Central memory CD4-positive, alpha-beta T cell (primary cell): ENCODE data around the gene CTNNBIP1.
A peak's percentile ranks its signal among the peaks of the same experiment; 100 is the strongest.
"Not testable (repeated sequence)": the region's sequence is repeated elsewhere in the genome, so short reads cannot be mapped to it uniquely, and the experiment has no call there.

Source experiments
- DNase-seq: peaks from one replicate; pipeline ENCODE4 v3.0.0; 2022
- total RNA-seq, 3 experiments: gene quantifications; one replicate each; lab custom pipeline; 2026; lab: John Stamatoyannopoulos, UW

The CTNNBIP1 gene, protein sequence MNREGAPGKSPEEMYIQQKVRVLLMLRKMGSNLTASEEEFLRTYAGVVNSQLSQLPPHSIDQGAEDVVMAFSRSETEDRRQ
- total RNA-seq = 3.3 to 12.7 (median 7.1) reads per million in 3 experiments

DNA sequence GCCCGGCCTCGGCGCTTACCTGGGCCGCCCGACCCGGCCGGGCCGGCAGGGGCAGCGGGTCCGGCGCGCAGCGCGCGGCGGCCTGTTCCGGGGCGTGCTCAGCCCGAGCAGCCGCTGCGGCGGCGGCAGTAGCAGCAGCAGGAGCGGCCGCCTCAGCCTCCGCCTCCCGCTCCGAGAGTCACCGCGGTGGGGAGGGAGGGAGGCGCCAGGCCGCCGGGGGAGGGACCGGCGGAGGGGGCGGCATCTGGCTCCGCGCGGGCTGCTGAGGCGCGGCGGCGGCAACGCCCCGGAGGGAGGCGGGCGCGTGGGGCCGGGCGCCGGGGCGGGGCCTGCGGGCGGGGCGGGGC lies at the start of gene CTNNBIP1:
CTNNBIP1 (minus strand) TSS at position 194 of the 347 bp plus-strand sequence. CDS start 38,205 bp downstream, outside the sequence.
- no peak for DNase-seq

DNA sequence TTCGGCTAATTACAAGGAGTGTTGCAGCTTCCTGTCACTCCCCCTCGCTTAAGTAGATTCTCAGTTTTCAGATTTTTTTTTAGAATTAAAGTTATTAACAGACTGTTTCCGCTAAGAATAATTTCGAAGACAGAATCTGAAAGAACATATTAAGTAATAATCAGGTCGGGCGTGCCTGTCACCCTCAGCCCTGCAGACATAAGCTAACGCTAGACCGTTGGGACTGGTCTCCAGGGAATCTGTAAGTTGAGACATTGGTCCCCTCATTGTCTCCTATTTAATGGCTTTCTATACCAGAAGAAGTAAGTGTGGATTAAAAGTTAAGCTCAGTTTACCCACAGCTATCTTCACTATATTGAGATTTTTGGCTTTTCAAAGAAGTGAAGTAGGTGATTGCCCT lies 47.7 kb upstream of the CTNNBIP1 start:
- DNase-seq = no peak

DNA sequence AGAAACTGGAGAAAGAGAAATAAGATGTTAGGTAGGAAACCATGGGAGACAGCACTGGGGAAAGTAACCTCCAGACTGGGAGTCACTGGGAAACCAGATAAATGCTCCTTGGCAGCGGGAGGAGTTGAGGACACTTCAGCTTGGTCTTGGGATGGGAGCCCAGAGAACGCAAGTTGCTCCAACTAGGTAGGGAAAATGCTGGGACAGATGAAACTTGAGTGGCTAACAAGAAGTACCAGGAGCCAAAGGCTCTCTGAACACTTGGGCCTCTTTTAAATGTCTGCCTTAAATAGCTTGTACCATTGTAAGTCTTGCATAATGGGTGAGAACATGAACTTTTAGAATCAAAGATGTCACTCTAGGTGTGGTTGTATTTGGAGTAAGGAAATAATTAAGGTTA lies 36.2 kb upstream of the CTNNBIP1 start:
- no peak for DNase-seq

DNA sequence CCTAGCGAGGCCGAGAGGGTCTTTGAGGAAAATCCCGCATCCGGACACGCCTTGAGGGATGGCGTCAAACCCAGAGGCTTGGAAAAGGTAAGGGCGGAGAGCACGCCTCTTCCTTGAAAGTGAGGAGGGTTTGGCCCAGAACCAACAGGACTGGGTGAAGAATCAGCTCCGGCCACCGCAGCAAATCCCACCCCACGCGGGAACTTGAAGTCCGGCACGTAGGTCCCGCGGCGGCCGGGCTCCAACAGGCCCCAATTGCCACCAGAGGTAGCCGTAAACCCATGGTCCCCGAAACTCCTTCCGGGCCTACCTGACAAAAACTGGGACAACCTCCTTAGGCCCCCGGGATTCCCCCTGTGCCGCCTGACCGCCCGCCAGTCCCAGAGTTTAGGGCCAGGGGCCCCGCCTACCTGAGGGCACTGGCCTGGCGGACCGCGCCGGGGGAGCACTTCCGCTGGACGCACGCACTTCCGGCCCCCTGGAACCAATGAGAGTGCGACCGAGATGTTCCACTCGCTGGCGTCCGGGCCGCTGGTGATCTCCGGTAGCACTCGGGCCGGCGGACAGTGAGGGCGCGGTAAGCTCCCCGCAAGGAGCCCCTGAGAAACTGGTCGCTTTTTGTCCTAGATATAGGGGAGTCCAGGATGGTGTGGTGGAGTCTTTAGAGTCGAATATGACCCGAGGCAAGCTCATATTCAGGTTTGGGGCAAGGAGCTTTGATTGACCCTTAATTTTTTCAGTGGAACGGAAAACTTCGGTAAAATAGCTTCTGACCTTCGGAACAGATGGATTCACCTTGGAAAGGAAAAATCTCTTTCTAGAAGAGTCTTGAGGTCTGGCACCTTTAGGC lies 33.1 kb upstream of the CTNNBIP1 start, which contains the start of the genes LZIC and NMNAT1:
LZIC (minus strand) TSS at position 453 of the 850 bp plus-strand sequence. CDS start 6,772 bp downstream, outside the sequence.
NMNAT1 (plus strand) TSS at position 537 of the 850 bp plus-strand sequence. CDS start 28,599 bp downstream, outside the sequence.
- peak; percentile 79 for DNase-seq

DNA sequence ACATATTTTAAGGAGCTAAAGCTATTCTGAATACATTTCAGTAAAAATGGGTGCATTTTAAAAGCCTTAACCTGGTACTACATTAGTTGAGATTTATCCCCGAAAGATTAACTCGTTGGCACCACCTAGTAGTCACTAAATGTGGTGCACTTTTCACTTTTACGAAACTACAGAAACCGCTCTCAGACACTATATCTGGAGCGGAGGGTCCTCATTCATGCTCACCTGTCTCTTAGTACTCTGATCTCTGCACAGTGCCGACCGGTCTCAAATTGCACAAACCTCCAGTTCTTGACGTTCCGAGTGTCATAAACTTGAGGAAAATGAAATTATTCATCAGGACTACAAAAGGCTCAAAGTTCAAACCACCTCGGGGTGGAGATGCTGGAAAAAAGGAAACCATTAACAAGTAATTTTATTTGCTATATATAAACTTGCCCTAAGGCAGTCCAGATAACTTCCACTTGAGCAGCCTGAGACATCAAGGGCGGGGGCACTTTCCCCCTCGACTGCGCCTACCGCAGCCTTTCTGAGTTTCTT lies 32.4 kb upstream of the CTNNBIP1 start:
- DNase-seq = peak; percentile 19

DNA sequence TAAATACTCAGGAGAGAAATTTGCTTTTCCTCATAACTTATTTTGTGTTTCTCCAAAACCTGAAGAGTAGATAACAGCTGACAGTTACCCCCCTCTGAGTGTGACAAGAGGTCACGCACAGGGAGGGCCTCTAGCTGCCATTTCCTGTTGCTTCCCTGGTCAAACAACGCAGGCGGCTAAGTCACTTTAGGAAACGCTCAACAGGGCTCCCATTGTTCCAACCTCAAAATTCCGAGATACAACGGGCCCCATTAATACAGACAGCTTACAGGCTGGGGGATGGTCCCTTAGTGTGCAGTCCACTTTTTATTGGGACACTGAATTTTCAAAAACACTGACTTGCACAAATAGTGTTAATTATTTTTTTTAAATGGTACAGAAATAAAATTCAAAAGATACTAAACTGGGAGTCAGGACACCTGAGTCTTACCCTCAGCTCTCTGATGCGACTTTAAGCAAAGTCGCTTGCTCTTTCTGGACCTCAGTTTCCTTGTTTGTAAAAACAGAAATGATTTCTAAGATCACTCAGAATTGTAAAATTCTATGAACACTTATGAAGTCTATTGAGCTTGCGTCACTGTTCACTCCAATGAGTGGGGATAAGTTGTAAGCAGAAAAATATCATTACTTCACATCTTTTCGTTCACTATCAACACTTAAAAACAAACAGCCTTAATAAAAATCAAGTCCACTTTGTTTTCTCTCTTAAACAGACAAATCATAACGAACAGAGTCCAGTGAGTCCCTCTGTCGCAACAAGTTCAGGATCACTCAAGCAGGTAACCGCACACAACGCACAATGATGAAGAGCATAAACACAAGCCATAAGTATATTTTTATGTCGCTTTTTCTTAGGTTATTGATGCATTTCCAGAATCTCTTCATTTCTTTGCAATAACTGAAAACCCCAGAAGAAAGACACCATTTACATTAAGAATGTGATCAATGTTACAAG lies 19.6 kb upstream of the CTNNBIP1 start:
- DNase-seq = no peak

DNA sequence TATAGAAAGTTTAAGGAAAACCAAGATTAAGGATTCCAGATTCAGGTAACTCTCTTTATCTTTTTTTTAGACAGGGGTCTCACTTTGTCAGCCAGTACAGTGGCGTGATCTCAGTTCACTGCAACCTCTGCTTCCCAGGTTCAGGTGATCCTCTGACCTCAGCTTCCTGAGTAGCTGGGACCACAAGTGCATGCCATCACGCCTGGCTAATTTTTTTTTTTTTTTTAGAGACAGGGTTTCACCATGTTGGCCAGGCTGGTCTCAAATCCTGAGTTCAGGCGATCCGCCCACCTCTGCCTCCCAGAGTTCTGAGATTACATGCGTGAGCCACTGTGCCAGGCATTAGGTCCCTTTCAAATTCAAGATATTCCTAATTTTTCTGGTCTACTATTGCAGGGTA lies 17.2 kb upstream of the CTNNBIP1 start:
- no peak for DNase-seq

DNA sequence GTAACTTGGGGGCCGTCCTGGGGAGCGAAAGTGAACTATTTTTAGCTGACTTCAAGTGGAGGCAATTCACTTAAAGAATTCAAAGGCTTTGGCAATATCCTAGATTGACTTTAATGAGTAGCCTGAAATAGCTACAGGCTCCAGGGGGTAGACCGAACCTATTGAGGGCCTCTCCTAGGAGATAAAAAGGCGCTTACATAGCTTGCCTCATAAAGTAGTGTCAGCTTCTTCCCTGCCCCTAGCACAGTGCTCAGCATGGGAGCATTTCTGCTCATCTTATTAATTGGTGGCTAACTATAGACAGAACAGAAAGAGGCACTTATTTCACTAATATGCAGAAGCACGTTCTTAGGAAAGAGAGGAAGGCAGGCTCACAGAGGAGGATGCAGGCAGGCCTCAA lies 12.3 kb upstream of the CTNNBIP1 start:
- no peak for DNase-seq

DNA sequence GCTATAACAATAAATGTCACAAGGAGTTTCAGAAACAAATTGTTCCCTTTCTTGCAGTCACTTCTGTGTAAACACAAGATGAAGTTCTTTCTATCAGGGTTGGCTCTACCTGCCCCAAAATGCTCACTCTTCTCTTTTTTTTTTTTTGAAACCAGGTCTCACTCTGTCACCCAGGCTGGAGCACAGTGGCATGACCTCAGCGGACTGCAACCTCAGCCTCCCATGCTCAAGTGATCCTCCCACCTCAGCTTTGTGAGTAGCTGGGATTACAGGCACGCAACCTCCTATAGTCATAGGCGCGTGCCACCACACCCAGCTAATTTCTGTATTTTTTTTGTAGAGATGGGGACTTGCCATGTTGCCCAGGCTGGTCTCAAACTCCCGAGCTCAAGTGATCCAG lies 10.5 kb upstream of the CTNNBIP1 start:
- DNase-seq = no peak

DNA sequence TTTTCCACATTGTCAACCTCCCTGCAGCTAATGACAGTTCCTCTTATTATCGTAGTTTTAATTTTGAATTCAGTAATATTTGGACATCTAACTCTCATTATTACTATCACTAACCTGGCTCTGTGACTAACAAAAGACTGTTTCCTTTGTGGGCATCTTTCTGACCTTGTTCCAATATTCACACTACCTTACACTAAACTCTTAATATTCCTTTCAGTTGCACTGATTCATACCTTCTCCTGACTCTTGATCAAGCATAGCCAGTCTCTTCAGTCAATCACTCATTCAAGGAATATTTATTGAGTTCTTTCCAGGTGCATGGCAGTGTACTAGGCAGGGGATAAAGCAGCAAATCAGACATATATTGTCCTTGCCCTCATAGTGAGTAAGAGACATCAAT lies 7.8 kb upstream of the CTNNBIP1 start:
- no peak for DNase-seq

DNA sequence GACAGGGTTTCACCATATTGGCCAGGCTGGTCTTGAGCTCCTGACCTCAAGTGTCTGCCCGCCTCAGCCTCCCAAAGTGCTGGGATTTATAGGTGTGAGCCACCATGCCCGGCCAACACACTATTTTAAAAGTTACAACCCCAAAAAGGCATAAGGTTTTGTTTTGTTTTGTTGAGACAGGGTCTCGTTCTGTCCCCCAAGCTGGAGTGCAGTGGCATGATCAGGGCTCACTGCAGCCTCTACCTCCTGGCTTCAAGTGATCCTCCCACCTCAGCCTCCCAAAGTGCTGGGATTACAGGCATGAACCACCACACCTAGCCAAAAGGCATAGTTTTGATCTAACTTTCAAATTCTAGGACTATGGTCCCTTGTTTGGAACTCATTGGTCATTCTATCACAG lies 7.4 kb upstream of the CTNNBIP1 start:
- not testable (repeated sequence) for DNase-seq

DNA sequence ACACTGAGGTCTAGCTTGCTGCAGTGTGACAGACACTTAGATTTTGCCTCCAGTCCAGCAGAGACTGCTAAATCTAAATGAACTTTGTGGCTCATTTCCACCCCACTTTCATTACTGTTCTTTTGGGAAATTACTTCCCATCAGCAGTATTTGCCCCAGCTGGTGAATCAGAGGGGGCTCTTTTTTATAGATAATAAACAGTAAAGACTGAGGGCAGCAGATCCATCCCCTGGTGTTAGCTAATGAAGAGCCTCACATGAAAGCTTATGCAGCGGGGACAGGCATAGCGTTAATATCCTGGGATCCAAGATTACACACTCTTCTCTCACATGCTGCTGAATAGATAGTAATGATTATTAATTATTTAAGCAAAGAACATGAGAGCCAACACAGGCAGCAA lies 6.4 kb upstream of the CTNNBIP1 start:
- no peak for DNase-seq

DNA sequence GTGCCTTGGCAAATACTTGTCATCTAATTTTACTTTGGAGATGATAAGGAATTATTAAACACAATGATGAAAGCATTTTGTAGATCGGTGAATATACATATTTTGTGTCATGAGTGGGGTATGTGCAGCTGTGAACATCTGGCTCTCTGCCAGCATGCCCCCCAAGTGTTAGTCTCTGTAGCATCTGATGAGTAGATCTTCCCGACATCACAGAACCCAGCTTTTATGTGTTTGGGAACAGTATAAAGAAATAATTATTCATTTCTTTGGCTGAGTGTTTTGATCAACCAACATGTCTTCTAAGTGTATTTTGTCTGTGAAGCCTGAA lies 4.5 kb upstream of the CTNNBIP1 start:
- DNase-seq = no peak

DNA sequence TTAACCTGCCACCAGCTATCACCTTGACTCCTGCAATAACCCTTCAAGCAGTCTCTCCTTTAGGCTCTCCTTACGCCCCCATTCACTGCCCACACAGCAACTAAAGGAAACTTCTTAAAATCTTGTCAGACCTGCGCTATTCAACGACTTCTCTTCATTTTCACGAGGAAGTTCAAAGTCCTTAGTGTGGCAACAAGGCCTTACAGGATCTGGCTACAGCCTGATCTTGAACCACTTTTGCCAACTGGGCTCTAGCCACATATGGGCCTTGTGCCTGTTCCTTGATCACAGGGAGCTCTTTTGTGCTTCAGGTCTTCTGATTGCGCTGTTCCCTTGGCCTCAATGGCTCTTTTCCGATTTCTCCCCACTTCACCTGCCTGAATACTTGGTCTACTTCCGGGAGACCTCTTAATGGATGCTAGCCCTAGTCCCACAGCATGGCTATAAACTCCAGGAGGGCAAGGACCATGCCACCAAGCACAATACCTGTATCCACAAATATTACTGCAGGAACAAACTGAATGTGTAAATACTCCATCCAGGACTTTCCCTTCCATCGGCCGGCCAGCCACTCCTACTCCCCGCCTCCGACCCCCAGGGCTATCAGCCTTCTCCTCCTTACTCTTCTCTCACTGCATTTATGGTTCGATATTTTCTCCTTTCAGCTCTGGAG lies 2.3 kb upstream of the CTNNBIP1 start:
- no peak for DNase-seq

DNA sequence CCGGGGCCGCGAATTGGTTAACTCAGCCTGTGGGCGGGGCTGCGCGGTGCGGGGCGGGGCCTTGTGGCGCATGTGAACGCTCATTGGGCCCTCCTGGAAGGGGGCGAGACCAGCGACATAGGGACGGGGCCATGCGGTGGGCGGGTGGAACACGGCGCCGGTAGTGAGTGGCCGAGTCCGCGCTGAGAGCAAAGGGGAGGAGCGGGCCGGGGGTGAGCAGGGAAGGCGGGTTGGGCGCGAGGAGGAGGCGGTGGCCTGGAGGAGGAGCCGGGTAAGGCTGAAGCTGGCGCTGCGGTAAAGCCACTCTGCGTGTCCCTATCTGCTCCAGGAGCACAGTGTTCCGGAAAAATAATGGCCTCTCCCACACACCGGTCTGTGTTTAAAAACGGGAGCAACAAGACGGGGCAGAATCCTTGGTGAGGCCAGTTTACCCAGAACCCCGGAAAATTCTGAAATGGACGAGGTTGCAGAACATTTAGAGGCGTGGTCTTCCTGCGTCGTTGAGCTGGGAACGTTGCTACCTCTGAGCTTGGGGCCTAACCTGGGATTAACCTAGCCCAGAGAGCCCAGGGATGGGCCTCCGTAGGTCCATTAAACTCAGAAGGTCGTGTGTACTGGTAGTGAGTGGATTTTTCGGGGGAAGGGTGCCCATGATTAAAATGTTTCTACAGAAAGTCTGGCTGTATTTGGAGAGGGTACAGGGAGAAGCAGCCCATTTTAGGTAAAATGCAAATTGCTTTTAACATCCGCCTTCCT lies 532 bp upstream of the CTNNBIP1 start:
- peak; percentile 100 for DNase-seq

DNA sequence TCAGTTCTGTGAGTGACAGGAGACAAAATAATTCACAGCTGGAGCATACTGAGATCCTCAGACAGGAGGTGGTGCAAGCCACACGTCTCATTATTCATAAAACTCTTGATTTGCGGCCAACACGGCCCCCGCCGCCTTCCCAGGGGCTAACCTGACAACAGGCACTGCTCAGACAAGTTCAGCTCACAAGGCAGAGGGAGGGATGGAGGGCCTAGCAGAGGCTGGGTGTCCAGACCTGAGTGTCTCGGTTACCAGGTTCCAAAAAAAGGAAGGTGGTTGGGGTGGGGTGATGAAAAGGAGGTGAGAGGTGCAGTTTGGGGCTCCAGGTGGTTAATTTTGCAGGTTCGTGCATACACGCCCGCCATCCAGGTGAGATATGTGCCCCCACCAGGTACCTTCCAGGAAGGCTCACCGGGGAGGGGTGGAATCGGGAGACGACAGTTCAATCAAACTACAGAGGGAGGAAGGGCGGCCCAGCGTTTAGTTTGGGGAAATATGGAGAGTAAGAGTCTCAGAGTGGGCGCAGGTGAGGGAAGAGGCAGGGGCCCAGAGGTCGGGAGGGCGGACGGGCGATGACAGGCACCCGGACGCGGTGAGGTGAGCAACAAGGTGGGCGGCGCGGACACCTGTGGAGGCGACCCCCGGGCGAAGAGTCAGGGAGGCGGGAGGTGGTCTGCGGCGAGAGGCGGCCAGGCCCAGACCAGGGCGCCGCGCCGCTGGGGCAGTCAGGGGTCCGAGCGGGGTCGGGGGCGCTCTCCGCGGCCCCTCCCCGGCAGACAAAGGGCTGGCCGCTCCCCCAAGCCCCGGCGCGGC lies 629 bp downstream of the CTNNBIP1 start:
- no peak for DNase-seq

DNA sequence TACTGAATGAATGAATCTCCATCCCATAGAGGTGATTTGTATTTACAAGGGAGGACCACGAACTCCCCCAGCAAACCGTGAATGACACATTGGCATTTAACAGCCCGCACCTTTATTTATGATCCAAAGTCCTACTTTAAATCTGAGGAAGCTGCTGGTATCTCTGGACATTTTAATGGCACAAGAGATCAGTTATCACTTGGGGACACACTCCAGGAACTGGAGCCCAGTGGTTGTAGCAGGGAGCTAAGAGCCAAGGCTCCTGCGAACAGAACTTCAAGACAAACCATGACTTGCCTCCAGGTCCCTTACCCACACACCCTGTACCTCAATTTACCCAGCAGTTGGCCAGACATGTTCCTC lies 1.2 kb downstream of the CTNNBIP1 start:
- DNase-seq = no peak

DNA sequence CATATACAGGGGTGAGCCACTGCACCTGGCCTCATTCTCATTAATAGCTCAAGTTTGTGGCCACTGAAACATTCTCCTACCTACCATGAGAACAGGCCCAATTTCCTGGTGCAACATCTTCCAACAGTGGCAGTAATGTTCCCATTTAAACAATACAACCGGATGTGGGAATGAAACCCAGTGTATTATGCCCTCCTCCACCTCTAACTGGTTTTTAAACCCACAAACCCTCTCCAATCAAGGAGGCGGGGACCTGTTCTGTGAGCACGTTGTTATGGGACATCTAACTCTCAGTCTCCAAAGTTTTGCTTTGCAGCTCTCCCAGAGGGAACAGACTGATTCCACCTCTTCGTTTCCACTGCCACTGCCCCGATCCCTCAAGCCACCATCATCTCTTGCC lies 2.6 kb downstream of the CTNNBIP1 start:
- no peak for DNase-seq

DNA sequence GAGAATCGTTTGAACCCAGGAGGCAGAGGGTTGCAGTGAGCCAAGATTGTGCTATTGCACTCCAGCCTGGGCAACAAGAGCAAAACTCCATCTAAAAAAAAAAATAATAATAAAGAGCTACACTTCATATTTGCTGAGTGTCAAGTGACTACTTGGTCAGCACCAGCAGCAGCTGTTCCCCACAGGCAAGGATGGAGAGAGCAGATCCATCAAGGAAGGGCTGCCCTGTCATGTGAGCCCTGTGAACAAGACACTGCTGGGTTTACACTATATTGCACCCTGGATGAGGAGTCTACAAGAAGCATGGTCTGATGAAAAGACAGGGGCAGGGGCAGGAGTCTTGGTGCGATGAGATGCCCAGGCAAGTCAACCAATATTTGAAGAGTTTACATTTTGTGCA lies 3.6 kb downstream of the CTNNBIP1 start:
- DNase-seq = no peak

DNA sequence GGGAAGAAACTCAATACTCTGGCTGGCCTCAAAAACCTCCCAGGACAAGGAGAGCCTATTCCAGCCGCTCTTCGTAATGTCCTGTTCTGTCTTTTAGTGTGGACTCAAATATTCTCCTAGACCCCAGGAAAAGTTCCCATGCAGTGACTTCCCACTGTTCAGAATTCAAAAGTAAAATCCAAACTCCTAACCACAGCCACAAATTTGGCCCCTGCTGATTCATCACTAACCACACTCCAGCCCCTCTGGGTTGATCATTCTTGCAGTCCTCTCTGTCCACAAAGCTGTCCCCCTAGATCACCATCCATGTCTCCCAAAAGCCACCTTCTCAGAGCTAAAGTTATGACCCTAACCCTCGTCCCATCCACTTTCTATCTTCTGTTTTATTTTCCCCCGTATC lies 5.1 kb downstream of the CTNNBIP1 start:
- no peak for DNase-seq

DNA sequence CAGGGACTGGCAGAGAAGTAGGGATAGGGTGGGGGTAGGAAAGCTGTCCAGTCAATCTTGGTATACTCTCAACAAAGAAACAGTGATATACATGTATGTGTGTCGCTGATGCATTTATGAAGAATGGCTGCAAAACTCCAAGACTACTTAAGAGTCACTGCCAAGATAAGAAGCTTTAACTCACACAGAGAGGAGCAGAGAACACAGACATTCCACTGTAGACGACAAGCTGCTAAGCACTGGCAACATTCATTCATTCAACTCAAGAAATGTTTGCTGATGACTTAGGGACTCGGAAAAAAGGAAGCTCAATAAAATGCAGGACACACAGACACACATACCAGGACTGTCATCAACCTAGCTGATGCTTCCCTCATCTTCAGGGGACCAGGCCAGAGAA lies 5.5 kb downstream of the CTNNBIP1 start:
- DNase-seq = no peak
